Kidney (tissue), 14 donors: ENCODE measurements around the gene FKBP11. TPM values are rescaled to one million over a fixed set of nuclear protein-coding genes. Genes with fewer than 3 reads are reported as not detected.

Experiments
- DNase-seq, 5 donors: peaks; one replicate each; pipeline ENCODE4 v3.0.0-alpha.2; 2013 to 2020
- FAIRE-seq: peaks from 2 replicates; lab custom pipeline; 2012; peaks lifted over from hg19 to GRCh38; lab: Jason Lieb, UNC
- H3K27ac ChIP-seq, 2 donors: one replicate each; pipeline ENCODE4 v1.7.0; 2013; ENCODE audit warnings: low read depth in 2 of 2, low read length in 2 of 2, inconsistent platforms in 1 of 2
- H3K27me3 ChIP-seq: one replicate; pipeline ENCODE4 v1.7.1; 2013; ENCODE audit warnings: low read length, inconsistent platforms; ENCODE audit not compliant: control insufficient read depth, insufficient read depth
- H3K36me3 ChIP-seq, 3 donors: one replicate each; pipeline versions ENCODE4 v1.7.0 to v1.7.1; 2013; ENCODE audit warnings: low read length in 3 of 3, control low read depth in 1 of 3, inconsistent platforms in 1 of 3; ENCODE audit not compliant: insufficient read depth in 3 of 3, control insufficient read depth in 2 of 3
- H3K4me1 ChIP-seq, 3 donors: one replicate each; pipeline versions ENCODE4 v1.7.0 to v1.7.1; 2013; ENCODE audit warnings: low read length in 3 of 3, inconsistent platforms in 1 of 3, low read depth in 1 of 3; ENCODE audit not compliant: control insufficient read depth in 2 of 3, insufficient read depth in 2 of 3
- H3K4me3 ChIP-seq, 3 donors: one replicate each; pipeline versions ENCODE4 v1.7.0 to v1.8.1; 2013; ENCODE audit warnings: low read length in 3 of 3, control low read depth in 1 of 3, inconsistent platforms in 1 of 3
- H3K9ac ChIP-seq, 3 donors: one replicate each; pipeline versions ENCODE4 v1.7.0 to v1.7.1; 2013; ENCODE audit warnings: low read length in 3 of 3, control low read depth in 1 of 3, inconsistent platforms in 1 of 3
- H3K9me3 ChIP-seq, 3 donors: one replicate each; pipeline versions ENCODE4 v1.7.0 to v1.7.1; 2013; ENCODE audit warnings: low read length in 3 of 3, control low read depth in 1 of 3, inconsistent platforms in 1 of 3; ENCODE audit not compliant: control insufficient read depth in 2 of 3, insufficient read depth in 1 of 3
- intact Hi-C: fragments of 100-400 bp; cut with DNase I; formaldehyde crosslinking; loops from one replicate; pipeline ENCODE4 v1.11.1; 2022
- polyA plus RNA-seq: library from polyadenylated mRNA; stranded (reverse); fragments of 350-450 nt; fragmentation: Illumina TruSeq; extraction: RNeasy Lipid Tissue Mini Kit (QIAGEN cat#74804); gene quantifications from one replicate; pipeline ENCODE4 v1.2.3, GENCODE V29; 2014; ENCODE audit warnings: low read depth, low replicate concordance; ENCODE audit not compliant: insufficient read depth
- total RNA-seq: library from RNA; stranded (reverse); fragmentation: NEBNext Ultra II Directional; extraction: Animal tissue kit (Norgen Biotek cat#: 25700); gene quantifications from one replicate; pipeline ENCODE4 v1.2.1, GENCODE V29; 2021
- TF ChIP-seq, protein P1 (sequence below): IDR thresholded peaks from 3 replicates; pipeline ENCODE4 v1.5.1; 2012; ENCODE audit warnings: mild to moderate bottlenecking, moderate library complexity, borderline replicate concordance; ENCODE audit not compliant: insufficient read depth; ENCODE audit errors: extremely low read depth
- donor health status: control.
- donor health status: control.
- donor health status: control.
- donor health status: control.
- donor health status: control.
- donor health status: DM: yes; HTN: yes; CAD: no.
- donor health status: Normal renal cell carcinoma (clear cell type).

FKBP11 gene
- total and polyA plus RNA-seq, 2 donors from 2014 or later: 20.1 to 35.3 TPM

DNA sequence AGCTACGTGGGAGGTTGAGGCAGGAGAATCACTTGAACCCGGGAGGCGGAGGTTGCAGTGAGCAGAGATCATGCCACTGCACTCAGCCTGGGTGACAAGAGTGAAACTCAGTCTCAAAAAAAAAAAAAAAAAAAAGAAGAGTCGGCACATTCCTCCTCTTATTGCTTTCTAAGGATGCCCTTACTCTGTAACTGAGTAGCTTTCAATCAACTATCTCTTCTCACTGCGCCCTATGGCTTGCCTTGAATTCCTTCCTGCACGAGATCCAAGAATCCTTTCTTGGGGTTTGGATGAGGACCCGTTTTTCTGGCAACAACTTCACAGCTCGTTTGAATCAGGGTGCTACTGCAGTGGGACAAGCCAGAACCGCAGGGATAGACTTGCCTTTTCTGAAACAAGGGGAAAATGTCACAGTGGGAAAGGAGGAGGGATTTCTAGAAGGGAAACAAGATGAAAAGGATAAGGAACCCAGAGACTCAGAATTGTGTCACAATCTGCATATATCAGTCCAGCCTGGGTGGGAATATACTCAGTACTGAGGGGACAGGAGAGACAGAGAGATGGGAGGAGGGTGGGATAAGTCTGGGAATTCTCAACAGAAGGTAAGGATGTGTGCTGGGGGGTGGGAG lies 43.5 kb downstream of the FKBP11 start:
- DNase-seq (peak in 2 of 5 donors; percentile 35 to 44), FAIRE-seq (no peak)
- TF ChIP-seq, protein P1, sequence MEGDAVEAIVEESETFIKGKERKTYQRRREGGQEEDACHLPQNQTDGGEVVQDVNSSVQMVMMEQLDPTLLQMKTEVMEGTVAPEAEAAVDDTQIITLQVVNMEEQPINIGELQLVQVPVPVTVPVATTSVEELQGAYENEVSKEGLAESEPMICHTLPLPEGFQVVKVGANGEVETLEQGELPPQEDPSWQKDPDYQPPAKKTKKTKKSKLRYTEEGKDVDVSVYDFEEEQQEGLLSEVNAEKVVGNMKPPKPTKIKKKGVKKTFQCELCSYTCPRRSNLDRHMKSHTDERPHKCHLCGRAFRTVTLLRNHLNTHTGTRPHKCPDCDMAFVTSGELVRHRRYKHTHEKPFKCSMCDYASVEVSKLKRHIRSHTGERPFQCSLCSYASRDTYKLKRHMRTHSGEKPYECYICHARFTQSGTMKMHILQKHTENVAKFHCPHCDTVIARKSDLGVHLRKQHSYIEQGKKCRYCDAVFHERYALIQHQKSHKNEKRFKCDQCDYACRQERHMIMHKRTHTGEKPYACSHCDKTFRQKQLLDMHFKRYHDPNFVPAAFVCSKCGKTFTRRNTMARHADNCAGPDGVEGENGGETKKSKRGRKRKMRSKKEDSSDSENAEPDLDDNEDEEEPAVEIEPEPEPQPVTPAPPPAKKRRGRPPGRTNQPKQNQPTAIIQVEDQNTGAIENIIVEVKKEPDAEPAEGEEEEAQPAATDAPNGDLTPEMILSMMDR: no peak
- peak overlapping the region; percentile 43 to 69 for H3K27ac ChIP-seq
- no peaks in the 10 kb centered on the region for H3K9me3 ChIP-seq
- H3K4me1 ChIP-seq: peaks cover 0 to 10% (median 0%) of the 10 kb centered on the region in 3 donors
- intact Hi-C loops: no loop called here
- H3K9ac ChIP-seq: peak overlapping the region in 2 of 3 donors; percentile 46 to 61
- H3K27me3 ChIP-seq: no peaks in the 10 kb centered on the region
- no peaks in the 10 kb centered on the region for H3K36me3 ChIP-seq
- H3K4me3 ChIP-seq: peak overlapping the region in 1 of 3 donors; percentile 44

DNA sequence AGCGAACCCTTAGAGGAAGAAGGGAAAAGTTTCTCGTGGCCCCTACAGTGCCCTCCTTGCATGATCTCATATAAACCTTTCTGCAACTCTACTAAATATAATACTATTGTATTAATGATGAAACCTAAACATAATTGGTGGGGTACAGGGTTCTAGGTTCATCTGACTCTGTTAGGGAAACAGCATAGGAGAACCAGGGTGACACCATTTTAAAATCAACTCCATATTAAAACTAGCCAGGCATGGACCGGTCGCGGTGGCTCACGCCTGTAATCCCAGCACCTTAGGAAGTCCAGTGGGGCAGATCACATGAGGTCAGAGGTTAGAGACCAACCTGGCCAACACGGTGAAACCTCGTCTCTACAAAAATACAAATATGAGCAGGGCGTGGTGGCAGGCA lies 44.6 kb downstream of the FKBP11 start:
- DNase-seq (peak in 1 of 5 donors; percentile 16), FAIRE-seq (no peak)
- H3K4me1 ChIP-seq: peaks cover 0 to 10% (median 0%) of the 10 kb centered on the region in 3 donors
- intact Hi-C loops: no loop called here
- H3K9ac ChIP-seq: no peak overlapping the region
- H3K27ac ChIP-seq: no peak overlapping the region
- TF ChIP-seq, protein P1: no peak
- H3K36me3 ChIP-seq: no peaks in the 10 kb centered on the region
- H3K27me3 ChIP-seq: no peaks in the 10 kb centered on the region
- no peaks in the 10 kb centered on the region for H3K9me3 ChIP-seq
- no peak overlapping the region for H3K4me3 ChIP-seq

GRCh38 chr12:48878548-48878947 lies 46.7 kb downstream of the FKBP11 start:
- Histone ChIP-seq H3K4me3 (no peak overlapping the region), H3K4me1 (peaks cover 0 to 7% (median 0%) of the 10 kb centered on the region in 3 donors), H3K27ac (no peak overlapping the region), H3K9me3 (no peaks in the 10 kb centered on the region), H3K27me3 (no peaks in the 10 kb centered on the region), H3K9ac (no peak overlapping the region), H3K36me3 (no peaks in the 10 kb centered on the region)
- intact Hi-C loops: no loop called here
- TF ChIP-seq, protein P1: no peak
- DNase-seq (no peak), FAIRE-seq (no peak)
